Thyroid gland (tissue), 4 donors: Measurements from ENCODE around the gene ACLY.

ENCODE experiments used
- POLR2A ChIP-seq, 2 donors: fragments of 450-650 bp; IDR thresholded peaks; one replicate each; pipeline ENCODE4 v1.6.1; 2017; ENCODE audit warnings: antibody characterized with exemption in 2 of 2, mild to moderate bottlenecking in 2 of 2, moderate library complexity in 1 of 2
- TF ChIP-seq, protein P1 (sequence below), 6 experiments: fragments of 200-600 bp in 3 of 6; fragments of 450-650 bp in 3 of 6; sonication (generic) in 3 of 6; IDR thresholded peaks; one replicate each; pipeline ENCODE4 v1.5.1; 2016 to 2019; ENCODE audit warnings: antibody characterized with exemption in 6 of 6, mild to moderate bottlenecking in 2 of 6, inconsistent platforms in 1 of 6, moderate library complexity in 1 of 6

DNA sequence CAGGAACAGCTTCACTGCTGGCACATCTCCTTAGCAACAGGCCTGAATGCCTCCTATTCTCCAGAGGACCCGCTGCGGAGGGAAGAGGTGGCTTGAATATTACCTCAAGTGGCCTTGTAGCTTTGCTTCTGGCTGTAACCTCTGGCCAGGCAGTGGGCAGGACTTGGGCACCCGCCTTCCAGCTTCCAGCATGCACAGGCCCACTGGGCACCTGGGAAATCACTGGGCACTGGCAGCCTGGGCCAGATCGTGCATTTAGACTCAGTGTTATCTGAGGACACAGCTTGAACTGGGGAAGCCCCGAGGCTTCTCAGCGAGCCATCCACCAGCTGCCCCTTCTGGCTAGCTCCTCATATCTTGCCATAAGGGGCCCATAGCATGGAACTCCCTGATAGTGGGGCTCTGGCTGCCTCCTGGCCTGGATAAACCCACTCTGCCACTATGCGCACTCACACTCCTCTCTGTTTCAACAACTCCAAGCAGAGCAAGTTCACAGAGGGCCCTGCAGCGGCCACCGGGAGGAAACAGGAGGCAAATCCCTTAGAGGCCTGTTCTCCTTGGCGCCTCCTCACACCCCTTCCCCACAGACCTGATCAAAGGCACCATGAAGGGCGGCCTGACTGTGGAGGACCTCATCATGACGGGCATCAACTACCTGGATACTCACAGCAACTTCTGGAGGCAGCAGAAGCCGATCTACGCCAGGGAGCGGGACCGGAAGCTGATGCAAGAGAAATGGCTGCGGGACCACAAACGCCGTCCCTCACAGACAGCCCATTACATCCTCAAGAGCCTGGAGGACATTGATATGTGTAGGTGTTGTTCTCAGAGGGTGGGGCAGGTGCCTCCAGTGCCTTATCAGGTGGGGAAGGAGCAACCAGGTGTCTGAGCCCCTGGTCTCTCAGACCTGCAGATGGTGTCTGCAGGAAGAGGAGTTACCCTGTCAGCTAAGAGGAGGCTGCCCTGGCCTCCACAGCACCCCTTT is 19.5 kb upstream of the ACLY start:
- TF ChIP-seq, protein P1, sequence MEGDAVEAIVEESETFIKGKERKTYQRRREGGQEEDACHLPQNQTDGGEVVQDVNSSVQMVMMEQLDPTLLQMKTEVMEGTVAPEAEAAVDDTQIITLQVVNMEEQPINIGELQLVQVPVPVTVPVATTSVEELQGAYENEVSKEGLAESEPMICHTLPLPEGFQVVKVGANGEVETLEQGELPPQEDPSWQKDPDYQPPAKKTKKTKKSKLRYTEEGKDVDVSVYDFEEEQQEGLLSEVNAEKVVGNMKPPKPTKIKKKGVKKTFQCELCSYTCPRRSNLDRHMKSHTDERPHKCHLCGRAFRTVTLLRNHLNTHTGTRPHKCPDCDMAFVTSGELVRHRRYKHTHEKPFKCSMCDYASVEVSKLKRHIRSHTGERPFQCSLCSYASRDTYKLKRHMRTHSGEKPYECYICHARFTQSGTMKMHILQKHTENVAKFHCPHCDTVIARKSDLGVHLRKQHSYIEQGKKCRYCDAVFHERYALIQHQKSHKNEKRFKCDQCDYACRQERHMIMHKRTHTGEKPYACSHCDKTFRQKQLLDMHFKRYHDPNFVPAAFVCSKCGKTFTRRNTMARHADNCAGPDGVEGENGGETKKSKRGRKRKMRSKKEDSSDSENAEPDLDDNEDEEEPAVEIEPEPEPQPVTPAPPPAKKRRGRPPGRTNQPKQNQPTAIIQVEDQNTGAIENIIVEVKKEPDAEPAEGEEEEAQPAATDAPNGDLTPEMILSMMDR (IDR thresholded peaks at IDR 0.05), result no peak
- TF ChIP-seq POLR2A (IDR thresholded peaks at IDR 0.05), result no peak
